Activated CD4-positive, alpha-beta memory T cell treated with anti-CD3 and anti-CD28 coated beads, Interleukin-2, amount 10 ng/mL, durations not matched to agents 7 days and 5 days (primary cell): ENCODE results near the gene RRP12. TPM values are rescaled to one million over a fixed set of nuclear protein-coding genes. Genes with fewer than 3 reads are reported as not detected.
"Not testable (repeated sequence)": the region's sequence is repeated elsewhere in the genome, so short reads cannot be mapped to it uniquely, and the experiment has no call there.

Experiments
- CTCF ChIA-PET: fragments of 350-600 bp; sonication (Branson Sonifier 250); formaldehyde crosslinking; loops from one replicate; lab custom pipeline; 2021; ENCODE audit warnings: antibody characterized with exemption, inconsistent platforms; lab: Charles Lee
- POLR2A ChIA-PET: fragments of 350-600 bp; sonication (Branson Sonifier 250); formaldehyde crosslinking; loops from one replicate; lab custom pipeline; 2021; ENCODE audit warnings: antibody characterized with exemption; lab: Charles Lee
- DNase-seq: peaks from one replicate; pipeline ENCODE4 v3.0.0-alpha.2; 2020
- H3K27ac Mint-ChIP-seq: one replicate; pipeline ENCODE4 v1.8.0; 2021; ENCODE audit warnings: mild to moderate bottlenecking, mixed read lengths
- H3K27me3 Mint-ChIP-seq: one replicate; pipeline ENCODE4 v1.8.0; 2021; ENCODE audit warnings: mixed read lengths
- H3K36me3 Mint-ChIP-seq: one replicate; pipeline ENCODE4 v1.8.0; 2021; ENCODE audit warnings: low read depth, mixed read lengths
- H3K4me1 Mint-ChIP-seq: one replicate; pipeline ENCODE4 v1.8.0; 2021; ENCODE audit warnings: mixed read lengths
- H3K4me3 Mint-ChIP-seq: one replicate; pipeline ENCODE4 v1.8.0; 2021; ENCODE audit warnings: mild to moderate bottlenecking, mixed read lengths
- H3K9me3 Mint-ChIP-seq: one replicate; pipeline ENCODE4 v1.8.0; 2021; ENCODE audit warnings: mixed read lengths
- total RNA-seq, 2 experiments: library from RNA; stranded (reverse); gene quantifications; one replicate each; pipeline ENCODE4 v1.2.3, GENCODE V29; 2021

The RRP12 gene
- total RNA-seq, 2 experiments from 2014 or later, result 16.2 to 18.1 TPM

DNA sequence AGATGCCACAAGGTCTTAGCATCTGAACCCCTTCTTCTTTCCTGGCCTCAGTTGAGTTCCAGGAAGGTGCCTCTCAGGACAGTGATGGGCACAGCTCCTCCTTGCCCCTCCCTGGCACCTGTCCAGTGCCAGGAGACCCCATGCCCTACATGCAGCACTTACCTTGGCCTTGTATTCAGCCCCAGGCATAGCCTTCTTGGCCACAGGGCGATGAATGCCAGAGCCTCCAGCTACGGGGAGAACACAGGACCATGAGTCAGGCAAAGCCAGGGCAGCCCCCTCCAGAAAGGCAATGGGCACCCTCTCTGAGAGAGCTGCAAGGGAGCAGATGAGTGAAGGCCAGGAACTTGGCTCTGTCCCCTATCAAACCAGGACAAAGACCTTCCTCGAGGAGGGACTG is 42.4 kb downstream of the RRP12 start:
- Mint-ChIP-seq H3K27me3 (no peaks in the 10 kb centered on the region), H3K36me3 (peaks cover 5% of the 10 kb centered on the region), H3K4me1 (peaks cover 12% of the 10 kb centered on the region), H3K27ac (no peak overlapping the region), H3K9me3 (no peaks in the 10 kb centered on the region), H3K4me3 (no peak overlapping the region)
- CTCF ChIA-PET, result interaction anchor here (0.9 kb wide), 2 partner anchors 80 kb away, joined by 3 to 4 read pairs; no protein-coding TSS in a partner anchor
- POLR2A ChIA-PET, result interaction anchor here (0.7 to 0.8 kb wide), 2 partner anchors 19 to 26 kb away, joined by 3 to 4 read pairs; no protein-coding TSS in a partner anchor
- no peak for DNase-seq

DNA sequence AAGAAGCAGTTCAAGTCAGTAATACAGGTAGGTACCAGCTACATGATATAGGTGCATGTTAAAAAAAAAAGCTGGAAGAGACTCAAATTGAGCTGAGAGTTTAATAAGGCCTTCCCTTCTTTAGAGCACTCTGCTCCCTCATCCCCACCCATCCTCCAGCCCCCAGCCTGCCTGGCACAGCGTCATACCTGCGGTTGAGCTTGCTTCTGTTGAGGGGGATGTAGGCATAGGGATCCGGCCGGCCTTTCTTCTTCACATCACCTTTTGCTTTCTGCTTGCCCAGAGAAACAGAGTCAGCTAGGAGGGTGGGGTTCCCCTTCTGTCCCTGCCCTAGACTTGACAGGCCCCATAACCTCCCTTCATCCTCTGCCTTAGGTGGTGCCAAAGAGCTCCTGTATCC is 42.8 kb downstream of the RRP12 start:
- peaks cover 12% of the 10 kb centered on the region for H3K4me1 Mint-ChIP-seq
- no peak overlapping the region for H3K27ac Mint-ChIP-seq
- H3K9me3 Mint-ChIP-seq, result no peaks in the 10 kb centered on the region
- no peak for DNase-seq
- POLR2A ChIA-PET, result interaction anchor here (0.7 kb wide), 1 partner anchor 18 kb away, joined by 4 read pairs; no protein-coding TSS in a partner anchor
- H3K27me3 Mint-ChIP-seq, result no peaks in the 10 kb centered on the region
- CTCF ChIA-PET, result interaction anchor here (0.9 kb wide), 1 partner anchor 79 kb away, joined by 3 read pairs; no protein-coding TSS in a partner anchor
- H3K36me3 Mint-ChIP-seq, result peaks cover 5% of the 10 kb centered on the region
- no peak overlapping the region for H3K4me3 Mint-ChIP-seq

DNA sequence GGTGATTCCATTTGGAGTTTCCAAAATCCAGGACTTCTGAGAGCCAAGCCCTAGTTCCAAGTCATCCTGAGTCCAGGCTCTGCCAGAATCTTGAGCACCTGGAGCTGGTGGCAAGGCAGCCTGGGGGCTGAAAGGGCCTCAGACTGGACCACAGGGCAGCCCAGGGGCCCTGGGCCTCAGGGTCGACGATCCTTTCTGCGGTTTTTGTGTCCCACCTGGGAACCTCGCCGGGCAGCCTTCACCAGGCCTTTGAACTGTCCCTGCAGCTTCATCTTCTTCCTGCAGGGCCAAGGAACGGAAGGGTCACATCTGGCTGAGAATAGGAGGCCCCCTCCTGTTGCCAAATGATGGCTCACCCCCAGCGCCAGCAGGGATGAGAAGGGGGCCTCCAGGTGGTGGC is 44.2 kb downstream of the RRP12 start:
- Mint-ChIP-seq H3K27ac (no peak overlapping the region), H3K36me3 (peaks cover 5% of the 10 kb centered on the region), H3K4me3 (no peak overlapping the region), H3K9me3 (no peaks in the 10 kb centered on the region), H3K27me3 (no peaks in the 10 kb centered on the region), H3K4me1 (peaks cover 12% of the 10 kb centered on the region)
- POLR2A ChIA-PET, result no interaction called here
- CTCF ChIA-PET, result no interaction called here
- no peak for DNase-seq

DNA sequence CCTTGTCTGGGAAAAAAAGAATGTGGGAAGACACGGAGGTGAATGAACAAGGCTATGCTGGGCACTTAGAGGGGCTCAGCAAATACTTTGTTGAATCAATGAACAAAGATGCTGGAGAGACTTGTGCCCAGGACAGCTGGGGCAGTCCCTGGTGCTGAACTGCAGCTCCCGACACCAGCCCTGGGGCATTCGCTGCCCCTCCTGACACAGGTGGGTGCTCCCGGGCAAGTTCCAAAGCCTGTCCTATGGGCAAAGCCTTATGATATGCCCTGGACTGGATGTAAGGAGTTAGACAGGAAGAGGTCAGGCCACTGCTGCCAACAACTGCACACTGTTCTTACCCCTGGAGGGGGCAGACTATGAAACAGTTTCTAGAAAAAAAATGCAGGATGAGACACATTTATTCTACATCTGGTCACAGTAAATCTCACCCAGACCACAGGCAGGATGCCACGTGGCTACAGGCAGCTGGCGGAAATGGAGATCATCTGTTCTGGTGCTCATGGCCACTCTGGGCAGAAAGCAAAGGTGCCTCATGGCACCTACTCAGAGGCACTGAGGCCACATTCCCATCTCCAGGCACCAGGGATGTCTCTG is 44.7 kb downstream of the RRP12 start:
- Mint-ChIP-seq H3K4me1 (peaks cover 12% of the 10 kb centered on the region), H3K4me3 (no peak overlapping the region), H3K27me3 (no peaks in the 10 kb centered on the region), H3K9me3 (no peaks in the 10 kb centered on the region), H3K27ac (peak overlapping the region; percentile 9), H3K36me3 (peaks cover 5% of the 10 kb centered on the region)
- CTCF ChIA-PET, result interaction anchor here (1.1 kb wide), 1 partner anchor 40 kb away, joined by 3 read pairs; no protein-coding TSS in a partner anchor
- DNase-seq, result peak; percentile 24
- POLR2A ChIA-PET, result no interaction called here

DNA sequence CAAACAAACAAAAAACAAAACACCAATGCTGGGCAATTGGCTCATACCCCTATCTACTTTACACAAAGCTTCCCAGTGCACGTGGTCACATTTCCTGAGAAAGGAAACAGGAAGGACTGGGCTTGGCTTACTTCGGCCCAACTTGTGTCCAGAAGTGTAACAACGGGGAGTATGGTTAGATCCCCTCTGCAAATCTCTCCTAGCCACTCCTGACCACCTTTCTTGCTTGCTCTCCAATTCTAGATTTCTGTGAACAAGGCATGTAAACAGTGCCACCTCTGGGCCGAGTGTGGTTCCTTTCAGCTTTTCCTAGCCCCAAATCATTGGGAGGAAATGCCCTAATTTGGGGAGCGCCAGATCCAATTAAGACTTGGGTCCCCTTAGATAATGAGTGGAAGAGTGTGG is 45.6 kb downstream of the RRP12 start:
- Mint-ChIP-seq H3K4me1 (peaks cover 12% of the 10 kb centered on the region), H3K9me3 (no peaks in the 10 kb centered on the region), H3K4me3 (no peak overlapping the region), H3K27ac (peak overlapping the region; percentile 9), H3K36me3 (peaks cover 5% of the 10 kb centered on the region), H3K27me3 (no peaks in the 10 kb centered on the region)
- no peak for DNase-seq
- POLR2A ChIA-PET, result no interaction called here
- CTCF ChIA-PET, result interaction anchor here (0.6 to 1.3 kb wide), 3 partner anchors 36 to 77 kb away, joined by 3 to 5 read pairs (median 3); no protein-coding TSS in a partner anchor

DNA sequence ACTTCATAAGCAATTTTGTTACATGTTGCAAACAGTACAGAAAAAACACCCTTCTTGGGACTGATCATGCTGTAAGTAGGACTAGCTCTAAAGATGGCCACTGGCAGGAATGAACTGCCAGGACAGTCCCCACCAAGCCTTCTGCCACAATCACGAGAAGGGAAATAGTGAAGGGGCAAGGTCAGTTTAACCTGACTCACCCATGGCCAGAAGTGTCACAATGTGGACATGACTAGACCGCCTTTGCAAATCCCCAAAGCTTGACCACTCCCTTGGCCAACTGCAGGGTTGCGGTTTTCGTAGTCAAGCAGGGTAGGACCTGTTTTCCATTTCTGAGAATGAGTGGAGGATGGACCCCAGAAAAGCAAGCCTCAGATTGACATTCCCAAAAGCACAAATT is 47.2 kb downstream of the RRP12 start:
- CTCF ChIA-PET, result no interaction called here
- H3K36me3 Mint-ChIP-seq, result peaks cover 5% of the 10 kb centered on the region
- H3K4me1 Mint-ChIP-seq, result peaks cover 12% of the 10 kb centered on the region
- H3K4me3 Mint-ChIP-seq, result no peak overlapping the region
- POLR2A ChIA-PET, result interaction anchor here (0.7 kb wide), 1 partner anchor 972 kb away, joined by 3 read pairs; no protein-coding TSS in a partner anchor
- no peaks in the 10 kb centered on the region for H3K27me3 Mint-ChIP-seq
- no peak for DNase-seq
- H3K27ac Mint-ChIP-seq, result no peak overlapping the region
- H3K9me3 Mint-ChIP-seq, result no peaks in the 10 kb centered on the region

DNA sequence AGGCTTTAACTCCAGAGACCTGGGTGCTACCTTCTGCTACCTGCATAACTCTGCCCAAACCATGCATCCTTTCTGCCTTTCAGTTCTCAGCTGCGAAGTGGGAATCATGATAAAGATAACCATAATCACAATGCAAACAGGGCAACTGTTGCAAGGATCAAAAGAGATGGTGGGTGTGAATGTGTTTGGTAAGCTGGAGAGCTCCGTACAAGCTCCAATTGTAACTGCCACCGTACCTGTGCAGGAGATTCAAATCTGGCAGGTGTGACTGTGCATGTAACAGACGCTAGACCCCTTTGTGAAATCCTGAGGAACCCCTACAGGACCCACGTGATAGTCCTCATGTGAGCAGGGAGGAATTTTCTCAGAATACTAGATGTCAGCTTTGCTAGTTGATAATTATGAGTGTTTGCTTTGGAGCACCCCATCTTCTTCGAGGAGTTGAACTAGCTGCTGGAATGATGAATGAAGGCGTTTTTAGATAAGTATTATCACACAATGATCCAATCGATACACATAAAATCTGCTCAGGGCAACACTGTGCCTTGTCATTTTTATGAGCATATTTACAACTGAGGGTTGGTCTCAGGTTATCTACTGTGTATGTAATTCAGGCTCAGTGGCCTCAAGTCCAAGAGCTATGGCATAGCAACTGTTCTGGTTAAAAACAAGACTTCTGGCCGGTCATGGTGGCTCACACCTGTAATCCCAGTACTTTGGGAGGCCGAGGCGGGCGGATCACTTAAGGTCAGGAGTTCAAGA is 51.2 kb downstream of the RRP12 start:
- no peaks in the 10 kb centered on the region for H3K36me3 Mint-ChIP-seq
- ChIA-PET CTCF (no interaction called here), POLR2A (no interaction called here)
- no peaks in the 10 kb centered on the region for H3K27me3 Mint-ChIP-seq
- H3K9me3 Mint-ChIP-seq, result no peaks in the 10 kb centered on the region
- DNase-seq, result no peak
- no peak overlapping the region for H3K27ac Mint-ChIP-seq
- no peak overlapping the region for H3K4me3 Mint-ChIP-seq
- H3K4me1 Mint-ChIP-seq, result no peaks in the 10 kb centered on the region

DNA sequence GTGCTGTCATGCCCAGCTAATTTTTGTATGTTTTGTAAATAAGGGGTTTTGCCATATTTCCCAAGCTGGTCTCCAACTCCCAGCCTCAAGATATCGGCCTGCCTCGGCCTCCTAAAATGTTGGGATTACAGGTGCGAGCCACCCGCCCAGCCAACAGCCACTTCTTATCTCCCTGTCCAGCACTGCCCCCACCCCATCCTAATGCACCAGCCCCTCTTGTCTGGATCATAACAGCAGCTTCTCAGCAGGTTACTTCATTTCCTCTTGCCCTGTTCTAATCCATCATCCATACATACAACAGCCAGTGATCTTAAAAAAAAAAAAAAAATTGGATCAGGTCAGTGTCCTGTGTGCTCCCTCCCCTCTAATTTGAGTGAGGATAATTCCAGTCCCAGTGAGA is 53.8 kb downstream of the RRP12 start:
- no peak for DNase-seq
- Mint-ChIP-seq H3K4me3 (no peak overlapping the region), H3K27me3 (peaks cover 3% of the 10 kb centered on the region), H3K4me1 (no peaks in the 10 kb centered on the region), H3K36me3 (no peaks in the 10 kb centered on the region), H3K27ac (no peak overlapping the region), H3K9me3 (no peaks in the 10 kb centered on the region)
- CTCF ChIA-PET, result interaction anchor here (0.6 to 1.0 kb wide), 2 partner anchors 68 to 144 kb away, joined by 3 to 5 read pairs; no protein-coding TSS in a partner anchor
- POLR2A ChIA-PET, result no interaction called here

DNA sequence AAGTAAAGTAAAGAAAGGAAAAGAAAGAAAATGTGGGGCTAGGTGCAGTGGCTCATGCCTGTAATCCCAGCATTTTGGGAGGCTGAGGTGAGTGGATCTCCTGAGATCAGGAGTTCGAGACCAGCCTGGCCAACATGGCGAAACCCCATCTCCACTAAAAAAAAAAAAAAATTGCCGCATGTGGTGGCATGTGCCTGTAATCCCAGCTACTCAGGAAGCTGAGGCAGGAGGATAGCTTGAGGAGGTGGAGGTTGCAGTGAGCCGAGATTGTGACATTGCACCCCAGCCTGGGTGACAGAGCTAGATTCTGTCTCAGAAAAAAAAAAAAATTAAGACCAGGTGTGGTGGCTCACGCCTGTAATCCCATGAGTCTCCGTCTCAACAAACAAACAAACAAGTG is 57.5 kb downstream of the RRP12 start:
- DNase-seq, H3K27ac Mint-ChIP-seq, H3K4me3 Mint-ChIP-seq, H3K36me3 Mint-ChIP-seq, POLR2A ChIA-PET, H3K27me3 Mint-ChIP-seq, H3K9me3 Mint-ChIP-seq, H3K4me1 Mint-ChIP-seq: not testable (repeated sequence)
- CTCF ChIA-PET, result interaction anchor here (0.6 kb wide), 1 partner anchor 134 kb away, joined by 3 read pairs; no protein-coding TSS in a partner anchor

DNA sequence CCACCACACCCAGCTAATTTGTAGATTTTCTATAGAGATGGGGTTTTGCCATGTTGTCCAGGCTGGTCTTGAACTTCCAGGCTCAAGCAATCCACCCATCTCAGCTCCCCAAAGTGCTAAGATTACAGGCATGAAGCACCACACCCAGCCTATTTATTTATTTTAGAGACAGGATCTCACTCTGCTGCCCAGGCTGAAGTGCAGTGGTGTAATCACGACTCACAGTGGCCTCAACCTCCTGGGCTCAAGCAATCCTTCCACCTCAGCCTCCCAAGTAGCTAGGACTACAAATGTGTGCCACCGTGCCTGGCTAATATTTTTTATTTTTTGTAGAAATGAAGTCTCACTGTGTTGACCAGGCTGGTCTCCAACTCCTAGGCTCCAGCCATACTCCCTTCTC is 59.7 kb downstream of the RRP12 start:
- H3K27ac Mint-ChIP-seq, result no peak overlapping the region
- DNase-seq, result no peak
- H3K36me3 Mint-ChIP-seq, result no peaks in the 10 kb centered on the region
- no peak overlapping the region for H3K4me3 Mint-ChIP-seq
- peaks cover 24% of the 10 kb centered on the region for H3K27me3 Mint-ChIP-seq
- ChIA-PET POLR2A (no interaction called here), CTCF (no interaction called here)
- peaks cover 2% of the 10 kb centered on the region for H3K4me1 Mint-ChIP-seq
- no peaks in the 10 kb centered on the region for H3K9me3 Mint-ChIP-seq

DNA sequence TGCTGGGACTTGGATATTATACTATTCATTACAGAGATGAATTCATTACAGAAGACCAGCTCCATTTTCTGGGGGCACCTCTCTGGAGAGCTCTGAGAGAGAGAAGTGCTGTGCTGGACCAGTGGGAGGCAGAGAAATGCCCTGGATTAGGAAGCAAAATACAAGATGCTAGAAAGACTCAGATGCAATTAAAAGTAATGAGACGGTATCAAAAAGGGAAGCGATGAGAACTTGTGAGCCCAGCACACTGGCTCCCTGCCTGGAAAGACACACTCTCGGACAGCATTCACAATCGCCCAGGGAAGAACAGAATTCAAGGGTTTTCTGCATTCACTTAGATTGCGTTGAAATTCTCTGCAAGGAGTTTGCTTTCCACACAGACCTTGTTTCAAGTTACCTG is 63.1 kb downstream of the RRP12 start:
- CTCF ChIA-PET, result no interaction called here
- peaks cover 3% of the 10 kb centered on the region for H3K36me3 Mint-ChIP-seq
- DNase-seq, result no peak
- POLR2A ChIA-PET, result no interaction called here
- peaks cover 12% of the 10 kb centered on the region for H3K4me1 Mint-ChIP-seq
- no peak overlapping the region for H3K4me3 Mint-ChIP-seq
- no peak overlapping the region for H3K27ac Mint-ChIP-seq
- no peaks in the 10 kb centered on the region for H3K9me3 Mint-ChIP-seq
- peaks cover 30% of the 10 kb centered on the region for H3K27me3 Mint-ChIP-seq

DNA sequence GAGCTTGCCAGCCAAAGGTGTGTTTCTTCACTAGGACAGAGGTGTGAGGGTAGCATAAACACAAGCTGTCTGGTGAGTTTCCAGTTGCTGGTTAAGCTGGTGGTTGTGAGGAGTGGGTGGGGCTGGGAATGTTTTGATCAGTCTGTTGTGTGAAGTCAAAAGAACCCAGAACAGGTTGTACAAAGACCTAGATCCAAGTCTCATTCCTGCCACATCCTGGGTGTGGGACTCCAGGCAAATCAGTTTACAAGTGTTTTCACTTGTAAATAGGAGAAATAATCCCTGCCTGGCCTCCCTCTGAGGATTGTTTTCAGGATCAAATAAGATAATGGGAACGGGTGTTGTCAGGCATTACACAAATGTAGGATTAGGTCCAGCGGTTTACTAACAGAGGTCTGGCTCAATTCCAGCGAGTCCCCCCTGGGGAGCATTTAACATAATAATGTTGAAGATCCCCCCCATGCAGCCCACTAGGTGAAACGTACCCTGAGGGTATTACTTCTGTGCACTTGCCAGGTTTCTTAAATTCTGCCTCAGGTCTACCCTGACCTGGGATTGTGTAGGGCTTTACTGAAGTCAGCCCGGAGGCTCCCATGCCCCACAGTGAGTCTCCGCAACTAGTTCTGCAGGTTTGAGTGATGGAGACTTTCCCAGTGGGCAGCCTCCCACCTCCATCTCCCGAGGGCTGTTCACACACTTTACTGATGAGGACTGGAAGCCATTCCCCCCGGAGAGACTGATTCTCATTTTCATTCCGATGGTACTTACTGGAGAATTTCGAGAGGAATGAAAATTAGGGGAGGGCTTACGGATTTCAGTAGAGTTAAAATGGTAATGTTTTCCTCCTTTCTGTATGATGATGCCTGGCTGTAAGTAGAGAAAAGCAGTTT is 64.0 kb downstream of the RRP12 start:
- Mint-ChIP-seq H3K27me3 (peaks cover 27% of the 10 kb centered on the region), H3K36me3 (peaks cover 10% of the 10 kb centered on the region), H3K27ac (no peak overlapping the region), H3K9me3 (no peaks in the 10 kb centered on the region), H3K4me3 (no peak overlapping the region), H3K4me1 (peaks cover 21% of the 10 kb centered on the region)
- no peak for DNase-seq
- ChIA-PET CTCF (interaction anchor here (1.0 kb wide), 1 partner anchor 58 kb away, joined by 3 read pairs; no protein-coding TSS in a partner anchor), POLR2A (no interaction called here)
